ENCODE data around the gene CLSTN2. TPM values are rescaled to one million over a fixed set of nuclear protein-coding genes. Genes with fewer than 3 reads are reported as not detected.
A peak's percentile ranks its signal among the peaks of the same experiment; 100 is the strongest.

Gene CLSTN2
- total RNA-seq, 4 donors from 2014 or later = 3.7 to 9.5 (median 7.4) TPM

- no peaks in the 10 kb centered on the region for H3K9me3 ChIP-seq
- intact Hi-C loops (cut with DNase I) = no loop called here
- H3K36me3 ChIP-seq = no peaks in the 10 kb centered on the region
- peaks cover 0 to 9% (median 4%) of the 10 kb centered on the region in 4 donors for H3K4me1 ChIP-seq
- DNase-seq (ENCODE audit: extremely low spot score) = peak; percentile 68
- 85% methylated on average over 1 of the region's 1 CpG for WGBS
- no peaks in the 10 kb centered on the region for H3K27me3 ChIP-seq
- no peak overlapping the region for H3K27ac ChIP-seq (replicated peaks in 1 of 4)
- H3K4me3 ChIP-seq = no peak overlapping the region
- TF ChIP-seq POLR2AphosphoS5 (IDR thresholded peaks at IDR 0.05) (no peak), CTCF (IDR thresholded peaks at IDR 0.05) (no peak), POLR2A (IDR thresholded peaks at IDR 0.05; ENCODE audit: low read depth) (no peak), EP300 (IDR thresholded peaks at IDR 0.05) (no peak)
Observed at GRCh38 chr3:140050396-140050795, 115.4 kb downstream of the CLSTN2 start.

- intact Hi-C loops (cut with DNase I) = no loop called here
- 64% methylated on average over 12 of the region's 12 CpGs for WGBS
- Histone ChIP-seq H3K36me3 (no peaks in the 10 kb centered on the region), H3K4me3 (no peak overlapping the region), H3K27me3 (no peaks in the 10 kb centered on the region), H3K27ac (replicated peaks in 1 of 4) (no peak overlapping the region), H3K9me3 (no peaks in the 10 kb centered on the region), H3K4me1 (peaks cover 0 to 9% (median 4%) of the 10 kb centered on the region in 4 donors)
- DNase-seq (ENCODE audit: extremely low spot score) = peak; percentile 91
- TF ChIP-seq EP300 (IDR thresholded peaks at IDR 0.05) = no peak
- no peak for TF ChIP-seq POLR2AphosphoS5 (IDR thresholded peaks at IDR 0.05)
- peak in 2 of 3 experiments; percentile 8 to 30 for TF ChIP-seq CTCF (IDR thresholded peaks at IDR 0.05)
- TF ChIP-seq POLR2A (IDR thresholded peaks at IDR 0.05; ENCODE audit: low read depth) = no peak
Observed at GRCh38 chr3:140051019-140051957, 116.3 kb downstream of the CLSTN2 start.

- peak; percentile 89 for DNase-seq (ENCODE audit: extremely low spot score)
- H3K9me3 ChIP-seq = no peaks in the 10 kb centered on the region
- peaks cover 0 to 9% (median 4%) of the 10 kb centered on the region in 4 donors for H3K4me1 ChIP-seq
- TF ChIP-seq CTCF (IDR thresholded peaks at IDR 0.05) (no peak), POLR2AphosphoS5 (IDR thresholded peaks at IDR 0.05) (no peak), EP300 (IDR thresholded peaks at IDR 0.05) (no peak), POLR2A (IDR thresholded peaks at IDR 0.05; ENCODE audit: low read depth) (no peak)
- no peak overlapping the region for H3K27ac ChIP-seq (replicated peaks in 1 of 4)
- WGBS = 41% methylated on average over 10 of the region's 11 CpGs
- H3K4me3 ChIP-seq = no peak overlapping the region
- no peaks in the 10 kb centered on the region for H3K27me3 ChIP-seq
- intact Hi-C loops (cut with DNase I) = no loop called here
- H3K36me3 ChIP-seq = no peaks in the 10 kb centered on the region
Observed at GRCh38 chr3:140052771-140053702, 118.1 kb downstream of the CLSTN2 start.

GRCh38 chr3:140053794-140054193 is 118.8 kb downstream of the CLSTN2 start:
- DNase-seq (ENCODE audit: extremely low spot score) = peak; percentile 82

More at GRCh38 chr3:140053794-140054193, 118.8 kb downstream of the CLSTN2 start:
- intact Hi-C loops (cut with DNase I) = no loop called here
- H3K4me3 ChIP-seq = no peak overlapping the region
- peaks cover 0 to 9% (median 4%) of the 10 kb centered on the region in 4 donors for H3K4me1 ChIP-seq
- H3K9me3 ChIP-seq = no peaks in the 10 kb centered on the region
- no peaks in the 10 kb centered on the region for H3K27me3 ChIP-seq
- no peaks in the 10 kb centered on the region for H3K36me3 ChIP-seq
- no peak for TF ChIP-seq CTCF (IDR thresholded peaks at IDR 0.05)
- TF ChIP-seq POLR2AphosphoS5 (IDR thresholded peaks at IDR 0.05) = no peak
- no peak for TF ChIP-seq POLR2A (IDR thresholded peaks at IDR 0.05; ENCODE audit: low read depth)
- TF ChIP-seq EP300 (IDR thresholded peaks at IDR 0.05) = no peak
- no peak overlapping the region for H3K27ac ChIP-seq (replicated peaks in 1 of 4)
- 86% methylated on average over 3 of the region's 3 CpGs for WGBS

Measured in esophagus muscularis mucosa (tissue), 4 donors.